SK-N-SH treated with all-trans-retinoic acid at 6 μM for 48 hours (cell line): ENCODE data around the gene PI16.

Source experiments
- CSDC2 ChIP-seq: fragments of 250-450 bp; sonication (Bioruptor Pico); IDR thresholded peaks from 2 replicates; pipeline ENCODE4 v1.5.0; 2020; ENCODE audit warnings: mild to moderate bottlenecking, moderate library complexity
- ESRRG ChIP-seq: fragments of 250-450 bp; sonication (Bioruptor Pico); IDR thresholded peaks from 2 replicates; pipeline ENCODE4 v1.6.1; 2021; ENCODE audit warnings: mild to moderate bottlenecking
- ISL1 ChIP-seq: fragments of 250-450 bp; sonication (Bioruptor Pico); IDR thresholded peaks from 2 replicates; pipeline ENCODE4 v2.1.2; 2022; ENCODE audit warnings: mild to moderate bottlenecking, moderate library complexity
- RARB ChIP-seq: fragments of 250-450 bp; sonication (Bioruptor Pico); IDR thresholded peaks from 2 replicates; pipeline ENCODE4 v1.8.0; 2021; ENCODE audit warnings: mild to moderate bottlenecking, moderate library complexity
- ZFP30 ChIP-seq: fragments of 450-650 bp; formaldehyde crosslinking; IDR thresholded peaks from 2 replicates; pipeline ENCODE4 v1.5.0; 2022; ENCODE audit warnings: mild to moderate bottlenecking, moderate library complexity
- ZNF8 ChIP-seq: fragments of 450-650 bp; formaldehyde crosslinking; IDR thresholded peaks from 2 replicates; pipeline ENCODE4 v1.5.0; 2020; ENCODE audit warnings: mild to moderate bottlenecking, moderate library complexity
- TF ChIP-seq, protein P1 (sequence below): fragments of 250-450 bp; sonication (Bioruptor Pico); IDR thresholded peaks from 2 replicates; pipeline ENCODE4 v1.8.0; 2020; ENCODE audit warnings: mild to moderate bottlenecking, moderate library complexity, borderline replicate concordance
- TF ChIP-seq, protein P2 (sequence below): fragments of 250-450 bp; sonication (Bioruptor Pico); IDR thresholded peaks from 2 replicates; pipeline ENCODE4 v1.5.1; 2020; ENCODE audit warnings: low read depth, mild to moderate bottlenecking, moderate library complexity

DNA sequence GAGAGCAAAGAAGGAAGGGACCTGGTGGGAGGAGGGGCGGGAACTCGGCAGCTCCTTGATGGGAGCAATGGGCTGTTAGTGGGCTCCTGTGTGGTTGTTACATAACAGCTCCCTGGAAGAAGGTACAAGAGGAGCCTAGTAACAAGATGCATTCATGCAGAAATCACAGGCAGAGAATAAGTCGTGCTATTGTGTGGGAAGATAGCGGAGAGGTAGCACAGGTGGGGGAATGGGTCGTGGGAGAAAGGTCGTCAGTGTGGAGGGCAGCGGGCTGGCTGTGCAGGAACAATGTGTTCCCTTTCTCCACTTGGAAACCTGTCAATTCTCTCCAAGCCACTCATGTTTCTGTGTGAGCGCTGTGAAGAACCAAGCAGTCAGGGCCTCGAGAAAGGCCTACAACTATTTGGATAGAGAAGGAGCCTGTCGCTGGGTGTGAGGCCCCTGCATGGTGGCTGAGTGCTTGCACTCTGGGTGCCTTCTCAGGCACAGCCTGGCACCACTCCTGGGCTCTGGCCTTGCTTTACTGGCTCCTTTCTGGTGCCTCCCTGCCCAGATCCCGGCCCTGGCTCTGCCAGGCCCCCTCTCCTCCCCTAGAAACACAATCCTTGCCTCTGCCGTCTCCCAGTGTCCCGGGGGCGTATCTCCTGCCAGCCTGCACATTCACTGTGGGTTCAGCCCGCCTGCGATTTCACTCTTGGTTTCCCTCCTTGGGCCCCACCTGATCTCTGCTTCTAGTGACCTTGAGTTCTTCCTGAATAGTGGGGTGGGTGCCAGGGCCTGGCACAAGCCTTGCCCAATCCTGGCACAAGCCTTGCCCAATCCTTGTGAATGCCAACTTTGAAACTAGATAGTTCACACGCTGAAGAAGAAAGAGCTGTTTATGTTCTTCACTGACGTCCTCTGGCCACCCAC lies 43.5 kb downstream of the PI16 start:
- TF ChIP-seq, protein P1, sequence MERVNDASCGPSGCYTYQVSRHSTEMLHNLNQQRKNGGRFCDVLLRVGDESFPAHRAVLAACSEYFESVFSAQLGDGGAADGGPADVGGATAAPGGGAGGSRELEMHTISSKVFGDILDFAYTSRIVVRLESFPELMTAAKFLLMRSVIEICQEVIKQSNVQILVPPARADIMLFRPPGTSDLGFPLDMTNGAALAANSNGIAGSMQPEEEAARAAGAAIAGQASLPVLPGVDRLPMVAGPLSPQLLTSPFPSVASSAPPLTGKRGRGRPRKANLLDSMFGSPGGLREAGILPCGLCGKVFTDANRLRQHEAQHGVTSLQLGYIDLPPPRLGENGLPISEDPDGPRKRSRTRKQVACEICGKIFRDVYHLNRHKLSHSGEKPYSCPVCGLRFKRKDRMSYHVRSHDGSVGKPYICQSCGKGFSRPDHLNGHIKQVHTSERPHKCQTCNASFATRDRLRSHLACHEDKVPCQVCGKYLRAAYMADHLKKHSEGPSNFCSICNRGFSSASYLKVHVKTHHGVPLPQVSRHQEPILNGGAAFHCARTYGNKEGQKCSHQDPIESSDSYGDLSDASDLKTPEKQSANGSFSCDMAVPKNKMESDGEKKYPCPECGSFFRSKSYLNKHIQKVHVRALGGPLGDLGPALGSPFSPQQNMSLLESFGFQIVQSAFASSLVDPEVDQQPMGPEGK (CRISPR knock-in tag) = no peak
- TF ChIP-seq ESRRG (CRISPR knock-in tag) (no peak), CSDC2 (CRISPR knock-in tag) (no peak), RARB (CRISPR knock-in tag) (no peak), ZNF8 (CRISPR knock-in tag) (no peak), ZFP30 (no peak), ISL1 (CRISPR knock-in tag) (no peak)
- TF ChIP-seq, protein P2, sequence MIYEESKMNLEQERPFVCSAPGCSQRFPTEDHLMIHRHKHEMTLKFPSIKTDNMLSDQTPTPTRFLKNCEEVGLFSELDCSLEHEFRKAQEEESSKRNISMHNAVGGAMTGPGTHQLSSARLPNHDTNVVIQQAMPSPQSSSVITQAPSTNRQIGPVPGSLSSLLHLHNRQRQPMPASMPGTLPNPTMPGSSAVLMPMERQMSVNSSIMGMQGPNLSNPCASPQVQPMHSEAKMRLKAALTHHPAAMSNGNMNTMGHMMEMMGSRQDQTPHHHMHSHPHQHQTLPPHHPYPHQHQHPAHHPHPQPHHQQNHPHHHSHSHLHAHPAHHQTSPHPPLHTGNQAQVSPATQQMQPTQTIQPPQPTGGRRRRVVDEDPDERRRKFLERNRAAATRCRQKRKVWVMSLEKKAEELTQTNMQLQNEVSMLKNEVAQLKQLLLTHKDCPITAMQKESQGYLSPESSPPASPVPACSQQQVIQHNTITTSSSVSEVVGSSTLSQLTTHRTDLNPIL (CRISPR knock-in tag) = no peak
